ENCODE measurements around the gene CD160. TPM values are rescaled to one million over a fixed set of nuclear protein-coding genes. Genes with fewer than 3 reads are reported as not detected.
"Not testable (repeated sequence)": the region's sequence is repeated elsewhere in the genome, so short reads cannot be mapped to it uniquely, and the experiment has no call there.

Gene CD160
- total RNA-seq, 2 donors from 2014 or later, result not detected

DNA sequence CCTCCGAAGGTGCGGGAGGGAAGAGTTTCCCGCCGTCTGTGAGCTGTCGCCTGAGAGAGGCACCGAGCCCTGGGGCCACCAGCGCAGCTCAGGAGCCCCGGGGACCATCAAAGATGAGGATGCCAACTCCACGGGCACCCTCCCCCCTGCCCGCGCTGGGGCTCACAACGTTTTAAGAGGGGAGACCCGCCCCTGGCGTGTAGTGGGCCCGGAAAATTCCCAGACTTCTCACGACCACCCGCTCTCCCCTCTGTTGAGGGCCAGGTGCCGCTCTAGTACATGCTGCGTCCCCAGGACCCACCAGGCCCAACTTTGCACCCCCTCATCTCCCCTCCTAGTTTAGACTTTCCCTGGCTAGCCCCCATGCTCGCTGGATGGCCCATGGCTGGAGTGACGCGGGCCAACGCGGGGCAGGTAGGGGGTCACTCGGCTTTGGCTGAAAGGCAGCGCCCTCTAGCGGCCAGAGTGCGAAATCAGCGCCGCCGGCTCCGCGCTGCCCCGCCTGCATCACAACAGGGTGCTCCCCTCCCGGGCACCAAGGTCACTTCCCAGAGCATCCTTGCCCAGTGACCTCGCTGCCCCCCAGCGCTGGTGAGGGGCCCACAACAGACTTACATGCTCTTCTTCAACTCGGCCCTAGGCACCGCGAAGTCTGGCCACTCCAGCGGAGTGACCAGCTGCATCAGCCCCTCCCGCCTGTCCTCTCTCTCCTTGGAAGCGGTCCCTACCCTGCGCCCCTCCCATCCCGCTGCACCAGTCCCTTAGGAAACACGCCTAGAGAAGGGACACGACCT, 1.8 kb downstream of the CD160 start:
- H3K27ac ChIP-seq (ENCODE audit: low read depth, low read length), result no peak overlapping the region
- TF ChIP-seq, protein P1, sequence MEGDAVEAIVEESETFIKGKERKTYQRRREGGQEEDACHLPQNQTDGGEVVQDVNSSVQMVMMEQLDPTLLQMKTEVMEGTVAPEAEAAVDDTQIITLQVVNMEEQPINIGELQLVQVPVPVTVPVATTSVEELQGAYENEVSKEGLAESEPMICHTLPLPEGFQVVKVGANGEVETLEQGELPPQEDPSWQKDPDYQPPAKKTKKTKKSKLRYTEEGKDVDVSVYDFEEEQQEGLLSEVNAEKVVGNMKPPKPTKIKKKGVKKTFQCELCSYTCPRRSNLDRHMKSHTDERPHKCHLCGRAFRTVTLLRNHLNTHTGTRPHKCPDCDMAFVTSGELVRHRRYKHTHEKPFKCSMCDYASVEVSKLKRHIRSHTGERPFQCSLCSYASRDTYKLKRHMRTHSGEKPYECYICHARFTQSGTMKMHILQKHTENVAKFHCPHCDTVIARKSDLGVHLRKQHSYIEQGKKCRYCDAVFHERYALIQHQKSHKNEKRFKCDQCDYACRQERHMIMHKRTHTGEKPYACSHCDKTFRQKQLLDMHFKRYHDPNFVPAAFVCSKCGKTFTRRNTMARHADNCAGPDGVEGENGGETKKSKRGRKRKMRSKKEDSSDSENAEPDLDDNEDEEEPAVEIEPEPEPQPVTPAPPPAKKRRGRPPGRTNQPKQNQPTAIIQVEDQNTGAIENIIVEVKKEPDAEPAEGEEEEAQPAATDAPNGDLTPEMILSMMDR (conservative IDR thresholded peaks at IDR 0.05), result peak; percentile 99

DNA sequence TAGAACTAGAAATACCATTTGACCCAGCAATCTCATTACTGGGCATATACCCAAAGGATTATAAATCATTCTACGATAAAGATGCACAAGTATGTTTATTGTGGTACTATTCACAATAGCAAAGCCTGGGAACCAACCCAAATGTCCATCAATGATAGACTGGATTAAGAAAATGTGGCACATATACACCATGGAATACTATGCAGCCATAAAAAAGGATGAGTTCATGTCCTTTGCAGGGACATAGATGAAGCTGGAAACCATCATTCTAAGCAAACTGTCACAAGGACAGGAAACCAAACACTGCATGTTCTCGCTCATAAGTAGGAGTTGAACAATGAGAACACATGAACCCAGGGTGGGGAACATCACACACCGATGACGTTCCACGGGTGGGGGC, 6.9 kb downstream of the CD160 start:
- H3K4me1 ChIP-seq (ENCODE audit: control insufficient read depth, insufficient read depth, low read length); H3K9ac ChIP-seq (ENCODE audit: extremely low read depth, low read length, poor library complexity, severe bottlenecking); H3K36me3 Mint-ChIP-seq (ENCODE audit: low read depth); H3K9me3 ChIP-seq (ENCODE audit: control insufficient read depth, low read length); H3K36me3 ChIP-seq (ENCODE audit: control insufficient read depth, insufficient read depth, low read length); H3K27ac ChIP-seq (ENCODE audit: low read depth, low read length); H3K4me3 ChIP-seq (ENCODE audit: low read length); H3K9me3 Mint-ChIP-seq; H3K4me1 Mint-ChIP-seq; DNase-seq; H3K27me3 Mint-ChIP-seq (ENCODE audit: insufficient read depth); H3K27me3 ChIP-seq (ENCODE audit: control insufficient read depth, insufficient read depth, low read length, poor library complexity, severe bottlenecking); H3K4me3 Mint-ChIP-seq; H3K27ac Mint-ChIP-seq: not testable (repeated sequence)
- 80 to 98% methylated on average over 4 to 5 of the region's 5 CpGs for WGBS, 2 experiments (ENCODE audit: insufficient coverage in 1 of 2, insufficient read length in 1 of 2)

More for the DNA sequence above, 1.8 kb downstream of the CD160 start:
- no peaks in the 10 kb centered on the region for H3K9me3 ChIP-seq (ENCODE audit: control insufficient read depth, low read length)
- Mint-ChIP-seq H3K4me1 (peaks cover 17% of the 10 kb centered on the region), H3K27ac (peak overlapping the region; percentile 35), H3K4me3 (peak overlapping the region; percentile 47), H3K36me3 (ENCODE audit: low read depth) (no peaks in the 10 kb centered on the region), H3K9me3 (no peaks in the 10 kb centered on the region), H3K27me3 (ENCODE audit: insufficient read depth) (peaks cover 25% of the 10 kb centered on the region)
- no peaks in the 10 kb centered on the region for H3K36me3 ChIP-seq (ENCODE audit: control insufficient read depth, insufficient read depth, low read length)
- H3K4me3 ChIP-seq (ENCODE audit: low read length), result no peak overlapping the region
- DNase-seq, result peak; percentile 94
- 34 to 37% methylated on average over 31 to 47 of the region's 47 CpGs for WGBS, 2 experiments (ENCODE audit: insufficient coverage in 1 of 2, insufficient read length in 1 of 2)
- no peaks in the 10 kb centered on the region for H3K4me1 ChIP-seq (ENCODE audit: control insufficient read depth, insufficient read depth, low read length)
- no peaks in the 10 kb centered on the region for H3K27me3 ChIP-seq (ENCODE audit: control insufficient read depth, insufficient read depth, low read length, poor library complexity, severe bottlenecking)
- no peak overlapping the region for H3K9ac ChIP-seq (ENCODE audit: extremely low read depth, low read length, poor library complexity, severe bottlenecking)

DNA sequence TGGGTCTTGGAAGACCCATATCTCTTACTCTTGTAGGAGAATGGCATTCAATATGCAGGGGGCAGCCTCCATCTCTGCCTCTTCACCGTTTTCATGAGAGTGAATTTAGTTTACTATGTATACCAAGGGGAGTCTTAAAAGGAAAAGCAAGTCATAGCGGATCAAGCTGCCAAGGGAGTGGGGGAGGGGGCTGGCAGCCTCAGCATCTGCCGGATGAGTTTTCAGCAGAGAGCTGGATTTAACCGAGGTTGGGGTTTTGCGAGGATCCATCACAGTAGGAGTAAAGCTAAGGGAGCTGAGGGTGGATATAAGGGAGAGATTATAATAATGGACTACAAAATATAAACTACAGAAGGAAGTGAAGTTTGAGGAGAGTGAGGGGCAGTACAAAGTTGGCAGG, 9.9 kb downstream of the CD160 start:
- H3K9me3 ChIP-seq (ENCODE audit: control insufficient read depth, low read length), result no peaks in the 10 kb centered on the region
- H3K36me3 Mint-ChIP-seq (ENCODE audit: low read depth), result no peaks in the 10 kb centered on the region
- no peak for DNase-seq
- H3K4me1 Mint-ChIP-seq, result peaks cover 11% of the 10 kb centered on the region
- no peak overlapping the region for H3K27ac Mint-ChIP-seq
- no peaks in the 10 kb centered on the region for H3K27me3 Mint-ChIP-seq (ENCODE audit: insufficient read depth)
- 68 to 82% methylated on average over 2 to 5 of the region's 5 CpGs for WGBS, 2 experiments (ENCODE audit: insufficient coverage in 1 of 2, insufficient read length in 1 of 2)
- TF ChIP-seq, protein P1 (conservative IDR thresholded peaks at IDR 0.05), result no peak
- H3K4me3 ChIP-seq (ENCODE audit: low read length), result no peak overlapping the region
- H3K9me3 Mint-ChIP-seq, result no peaks in the 10 kb centered on the region
- no peaks in the 10 kb centered on the region for H3K27me3 ChIP-seq (ENCODE audit: control insufficient read depth, insufficient read depth, low read length, poor library complexity, severe bottlenecking)
- no peak overlapping the region for H3K9ac ChIP-seq (ENCODE audit: extremely low read depth, low read length, poor library complexity, severe bottlenecking)
- no peaks in the 10 kb centered on the region for H3K36me3 ChIP-seq (ENCODE audit: control insufficient read depth, insufficient read depth, low read length)
- H3K4me1 ChIP-seq (ENCODE audit: control insufficient read depth, insufficient read depth, low read length), result no peaks in the 10 kb centered on the region
- no peak overlapping the region for H3K27ac ChIP-seq (ENCODE audit: low read depth, low read length)
- no peak overlapping the region for H3K4me3 Mint-ChIP-seq
